WTC11 (cell line): ENCODE data around the gene APLN.

ENCODE experiments used
- CREM ChIP-seq: sonication (generic); formaldehyde crosslinking; IDR thresholded peaks from 2 replicates; pipeline ENCODE4 v1.8.1; 2022; ENCODE audit warnings: mild to moderate bottlenecking, missing genetic modification reagents, moderate library complexity
- CTCF ChIP-seq: fragments of 200-600 bp; IDR thresholded peaks from 2 replicates; pipeline ENCODE4 v1.8.0; 2022; ENCODE audit warnings: antibody characterized with exemption
- E2F1 ChIP-seq: sonication (generic); formaldehyde crosslinking; IDR thresholded peaks from 2 replicates; pipeline ENCODE4 v1.8.0; 2022; ENCODE audit warnings: mild to moderate bottlenecking, missing genetic modification reagents
- ETV6 ChIP-seq: sonication (generic); formaldehyde crosslinking; IDR thresholded peaks from 2 replicates; pipeline ENCODE4 v1.8.1; 2022; ENCODE audit warnings: mild to moderate bottlenecking, missing genetic modification reagents
- KAT7 ChIP-seq: sonication (generic); formaldehyde crosslinking; IDR thresholded peaks from 2 replicates; pipeline ENCODE4 v1.8.1; 2023; ENCODE audit warnings: missing genetic modification reagents, mild to moderate bottlenecking, borderline replicate concordance
- NFYB ChIP-seq: sonication (generic); formaldehyde crosslinking; conservative IDR thresholded peaks from 2 replicates; pipeline ENCODE4 v1.8.0; 2022; ENCODE audit warnings: low read depth, missing genetic modification reagents
- NR3C1 ChIP-seq: sonication (generic); formaldehyde crosslinking; conservative IDR thresholded peaks from 2 replicates; pipeline ENCODE4 v1.8.1; 2023; ENCODE audit warnings: low read depth, mild to moderate bottlenecking, missing genetic modification reagents
- SP1 ChIP-seq: sonication (generic); formaldehyde crosslinking; conservative IDR thresholded peaks from 2 replicates; pipeline ENCODE4 v1.8.1; 2022; ENCODE audit warnings: missing genetic modification reagents
- USF2 ChIP-seq: sonication (generic); formaldehyde crosslinking; IDR thresholded peaks from 2 replicates; pipeline ENCODE4 v1.8.1; 2023; ENCODE audit warnings: mild to moderate bottlenecking, missing genetic modification reagents, moderate library complexity
- ZNF232 ChIP-seq: sonication (generic); formaldehyde crosslinking; IDR thresholded peaks from 2 replicates; pipeline ENCODE4 v1.8.0; 2022; ENCODE audit warnings: mild to moderate bottlenecking, missing genetic modification reagents
- TF ChIP-seq, protein P1 (sequence below): sonication (generic); formaldehyde crosslinking; IDR thresholded peaks from 2 replicates; pipeline ENCODE4 v1.8.1; 2022; ENCODE audit warnings: mild to moderate bottlenecking, missing genetic modification reagents, moderate library complexity, borderline replicate concordance

- TF ChIP-seq CREM (CRISPR knock-in tag), result no peak
- no peak for TF ChIP-seq NFYB
- no peak for TF ChIP-seq CTCF
- TF ChIP-seq ZNF232 (CRISPR knock-in tag), result no peak
- no peak for TF ChIP-seq USF2 (CRISPR knock-in tag)
- TF ChIP-seq KAT7 (CRISPR knock-in tag), result no peak
- no peak for TF ChIP-seq SP1 (CRISPR knock-in tag)
- TF ChIP-seq NR3C1, result no peak
- no peak for TF ChIP-seq ETV6 (CRISPR knock-in tag)
- TF ChIP-seq, protein P1, sequence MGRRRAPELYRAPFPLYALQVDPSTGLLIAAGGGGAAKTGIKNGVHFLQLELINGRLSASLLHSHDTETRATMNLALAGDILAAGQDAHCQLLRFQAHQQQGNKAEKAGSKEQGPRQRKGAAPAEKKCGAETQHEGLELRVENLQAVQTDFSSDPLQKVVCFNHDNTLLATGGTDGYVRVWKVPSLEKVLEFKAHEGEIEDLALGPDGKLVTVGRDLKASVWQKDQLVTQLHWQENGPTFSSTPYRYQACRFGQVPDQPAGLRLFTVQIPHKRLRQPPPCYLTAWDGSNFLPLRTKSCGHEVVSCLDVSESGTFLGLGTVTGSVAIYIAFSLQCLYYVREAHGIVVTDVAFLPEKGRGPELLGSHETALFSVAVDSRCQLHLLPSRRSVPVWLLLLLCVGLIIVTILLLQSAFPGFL (CRISPR knock-in tag), result no peak
- no peak for TF ChIP-seq E2F1 (CRISPR knock-in tag)
These were observed 45.4 kb downstream of the APLN start for GRCh38 chrX:129609395-129609794.
